Breast epithelium (tissue), 3 donors: ENCODE data around the gene GPS2.

ENCODE experiments used
- POLR2A ChIP-seq: fragments of 450-650 bp; IDR thresholded peaks from one replicate; pipeline ENCODE4 v1.6.1; 2016; ENCODE audit warnings: antibody characterized with exemption, mild to moderate bottlenecking, moderate library complexity
- TF ChIP-seq, protein P1 (sequence below), 3 donors: fragments of 450-650 bp; IDR thresholded peaks; one replicate each; pipeline ENCODE4 v1.5.1; 2016 to 2017; ENCODE audit warnings: antibody characterized with exemption in 3 of 3, mild to moderate bottlenecking in 3 of 3, moderate library complexity in 3 of 3

DNA sequence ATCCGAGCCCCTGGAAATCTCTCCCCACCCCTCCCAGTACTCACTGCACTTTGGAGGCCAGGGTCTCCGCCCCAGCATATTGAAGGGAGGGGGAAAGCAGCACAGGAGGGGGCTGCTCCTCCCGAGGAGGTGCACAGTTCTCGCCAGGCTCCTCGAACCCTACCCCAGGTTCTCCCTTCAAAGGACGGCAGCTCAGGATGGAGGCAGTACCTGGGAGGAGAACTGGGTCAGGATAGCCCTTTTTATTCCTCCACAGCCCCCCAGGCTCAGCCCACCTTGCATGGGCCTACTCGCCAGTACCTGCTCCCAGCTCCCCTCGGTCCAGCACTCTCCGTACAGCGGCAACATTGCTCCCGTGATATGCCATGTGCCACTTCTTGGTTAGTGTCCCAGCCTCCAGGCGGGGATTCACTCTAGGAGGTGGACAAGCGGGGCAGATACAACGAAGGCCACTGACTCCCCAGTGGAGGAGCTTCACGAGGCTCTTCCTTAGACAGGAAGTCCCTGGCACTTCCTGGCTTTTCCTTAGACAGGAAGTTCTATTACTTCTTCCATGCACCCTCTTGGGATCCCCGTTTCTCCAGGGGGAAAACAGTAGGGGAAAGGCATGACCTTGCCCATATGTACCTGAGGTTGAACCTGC is 2.1 kb upstream of the GPS2 start:
- TF ChIP-seq, protein P1, sequence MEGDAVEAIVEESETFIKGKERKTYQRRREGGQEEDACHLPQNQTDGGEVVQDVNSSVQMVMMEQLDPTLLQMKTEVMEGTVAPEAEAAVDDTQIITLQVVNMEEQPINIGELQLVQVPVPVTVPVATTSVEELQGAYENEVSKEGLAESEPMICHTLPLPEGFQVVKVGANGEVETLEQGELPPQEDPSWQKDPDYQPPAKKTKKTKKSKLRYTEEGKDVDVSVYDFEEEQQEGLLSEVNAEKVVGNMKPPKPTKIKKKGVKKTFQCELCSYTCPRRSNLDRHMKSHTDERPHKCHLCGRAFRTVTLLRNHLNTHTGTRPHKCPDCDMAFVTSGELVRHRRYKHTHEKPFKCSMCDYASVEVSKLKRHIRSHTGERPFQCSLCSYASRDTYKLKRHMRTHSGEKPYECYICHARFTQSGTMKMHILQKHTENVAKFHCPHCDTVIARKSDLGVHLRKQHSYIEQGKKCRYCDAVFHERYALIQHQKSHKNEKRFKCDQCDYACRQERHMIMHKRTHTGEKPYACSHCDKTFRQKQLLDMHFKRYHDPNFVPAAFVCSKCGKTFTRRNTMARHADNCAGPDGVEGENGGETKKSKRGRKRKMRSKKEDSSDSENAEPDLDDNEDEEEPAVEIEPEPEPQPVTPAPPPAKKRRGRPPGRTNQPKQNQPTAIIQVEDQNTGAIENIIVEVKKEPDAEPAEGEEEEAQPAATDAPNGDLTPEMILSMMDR (IDR thresholded peaks at IDR 0.05): no peak
- no peak for TF ChIP-seq POLR2A
